BE2C (cell line): Measurements from ENCODE around the gene ZDHHC14.

Experiments
- DNase-seq: peaks from one replicate; pipeline ENCODE4 v3.0.0-alpha.2; 2020
- H3K27me3 ChIP-seq: fragments of 250-450 bp; sonication (Bioruptor Pico); 2 replicates; pipeline ENCODE4 v1.5.1; 2020; ENCODE audit warnings: mild to moderate bottlenecking
- H3K36me3 ChIP-seq: fragments of 250-450 bp; sonication (Bioruptor Pico); 2 replicates; pipeline ENCODE4 v1.5.1; 2020; ENCODE audit warnings: mild to moderate bottlenecking
- H3K4me1 ChIP-seq: fragments of 250-450 bp; sonication (Bioruptor Pico); 2 replicates; pipeline ENCODE4 v1.5.1; 2020
- H3K4me3 ChIP-seq: 2 replicates; pipeline ENCODE4 v1.5.1; 2011; ENCODE audit warnings: low read depth, low read length
- H3K9me3 ChIP-seq: fragments of 250-450 bp; sonication (Bioruptor Pico); 2 replicates; pipeline ENCODE4 v1.5.1; 2020
- CTCF ChIP-seq: IDR thresholded peaks from 2 replicates; pipeline ENCODE4 v1.5.1; 2012; ENCODE audit warnings: mild to moderate bottlenecking, low read depth, low read length

The ZDHHC14 gene

DNA sequence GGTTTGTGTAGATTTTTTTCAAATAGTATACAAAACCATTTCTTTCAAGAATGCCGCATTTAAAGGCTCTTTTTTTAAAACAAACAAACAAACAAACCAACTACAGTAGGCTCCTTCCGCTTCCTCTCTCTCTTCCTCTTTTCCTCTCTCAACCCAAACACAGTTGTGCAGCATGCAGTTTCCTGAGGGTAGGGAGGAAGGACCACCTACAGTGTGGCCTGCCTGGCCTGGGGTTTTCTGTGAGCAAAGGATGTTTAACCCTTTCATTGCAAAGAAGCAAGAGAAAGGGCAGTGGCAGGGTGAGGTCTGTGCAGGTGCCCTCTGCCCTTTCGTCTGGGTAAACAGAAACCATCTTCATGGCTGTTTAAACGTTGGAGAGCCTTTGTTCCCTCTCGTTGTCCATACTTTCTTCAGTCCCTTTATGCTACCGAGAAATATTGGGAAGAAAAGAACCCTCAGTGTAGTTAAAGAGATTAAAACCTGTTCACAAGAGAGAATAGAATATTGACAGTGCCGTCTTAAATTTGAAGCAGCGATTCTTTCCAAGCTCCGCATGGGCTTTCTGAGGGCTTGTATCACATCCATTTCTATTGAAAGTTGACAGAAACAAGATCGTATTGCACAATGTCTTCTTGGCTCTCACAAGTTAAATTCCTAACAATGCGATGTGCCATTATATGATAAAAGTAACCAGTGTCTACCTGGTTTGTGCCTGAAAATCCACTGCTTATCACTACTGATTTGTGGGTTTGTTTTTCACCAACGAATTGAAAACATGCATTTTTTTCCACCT is 226.5 kb downstream of the ZDHHC14 start:
- no peak for TF ChIP-seq CTCF
- no peaks in the 10 kb centered on the region for H3K9me3 ChIP-seq
- H3K36me3 ChIP-seq, result no peaks in the 10 kb centered on the region
- H3K4me1 ChIP-seq, result no peaks in the 10 kb centered on the region
- no peak overlapping the region for H3K4me3 ChIP-seq
- DNase-seq, result no peak
- H3K27me3 ChIP-seq, result no peaks in the 10 kb centered on the region

DNA sequence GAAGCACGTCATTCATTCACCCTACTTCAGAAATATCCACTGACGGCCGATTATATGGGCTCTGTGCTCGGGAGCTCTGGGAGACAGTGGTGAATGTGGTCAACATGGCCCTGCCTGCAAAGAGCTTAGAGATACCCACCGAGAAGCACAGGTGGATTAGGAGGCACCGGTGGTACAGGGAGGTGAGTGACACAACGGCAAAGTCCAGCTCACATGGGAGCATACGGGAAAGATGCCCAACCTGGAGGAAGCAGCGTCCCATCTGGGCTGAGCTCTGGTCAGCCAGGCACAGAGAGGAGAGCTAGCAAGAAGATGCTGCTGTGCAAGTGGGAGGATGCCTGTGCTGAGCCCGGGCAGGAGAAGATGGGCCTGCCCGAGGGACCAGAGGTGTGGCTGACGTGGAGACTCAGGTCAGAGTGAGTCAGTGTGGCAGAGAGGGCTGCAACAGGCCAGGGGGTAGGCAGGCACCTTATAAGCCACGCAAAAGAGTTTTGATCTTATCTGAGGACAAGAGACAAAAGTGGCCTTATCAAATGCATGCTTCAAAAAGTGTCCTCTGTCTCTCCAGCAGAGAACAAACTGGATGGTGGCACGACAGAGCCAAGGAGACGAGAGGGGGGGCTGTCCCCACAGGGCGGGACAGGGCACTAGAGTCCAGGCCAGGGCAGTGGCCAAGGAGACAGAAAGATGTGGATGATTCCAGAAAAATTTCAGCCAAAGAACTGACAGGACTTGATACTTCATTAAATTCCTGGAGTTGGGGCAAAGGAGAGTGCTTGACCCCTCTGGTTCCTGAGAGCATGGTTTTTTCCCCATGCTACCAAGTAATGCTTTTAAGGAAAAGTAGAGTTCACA is 227.5 kb downstream of the ZDHHC14 start:
- no peaks in the 10 kb centered on the region for H3K4me1 ChIP-seq
- no peak overlapping the region for H3K4me3 ChIP-seq
- H3K27me3 ChIP-seq, result no peaks in the 10 kb centered on the region
- no peaks in the 10 kb centered on the region for H3K36me3 ChIP-seq
- no peak for DNase-seq
- no peaks in the 10 kb centered on the region for H3K9me3 ChIP-seq
- no peak for TF ChIP-seq CTCF

GRCh38 chr6:157609117-157609516 is 228.1 kb downstream of the ZDHHC14 start:
- Histone ChIP-seq H3K4me1 (no peaks in the 10 kb centered on the region), H3K36me3 (no peaks in the 10 kb centered on the region), H3K27me3 (no peaks in the 10 kb centered on the region), H3K9me3 (no peaks in the 10 kb centered on the region), H3K4me3 (no peak overlapping the region)
- no peak for DNase-seq
- no peak for TF ChIP-seq CTCF

DNA sequence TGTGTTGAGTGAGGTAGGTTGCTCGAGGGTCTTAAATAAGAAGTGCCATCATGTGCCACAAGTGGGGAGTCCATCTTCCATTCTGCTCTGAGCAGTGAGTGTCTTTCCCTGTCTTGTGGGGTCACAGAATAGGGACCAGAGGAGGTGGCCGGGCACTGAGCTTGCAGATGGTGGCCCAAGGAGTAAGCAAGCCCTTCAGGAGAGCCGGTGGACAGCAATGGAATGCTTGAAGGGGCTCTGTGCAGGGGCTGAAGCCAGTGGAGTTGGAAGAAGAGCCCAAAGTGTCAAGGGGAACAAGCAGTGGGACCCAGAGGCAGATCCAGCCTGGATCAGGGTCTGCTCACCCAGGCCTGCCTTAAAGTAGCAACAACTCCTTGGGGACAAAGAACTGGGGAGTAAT is 228.6 kb downstream of the ZDHHC14 start:
- no peaks in the 10 kb centered on the region for H3K27me3 ChIP-seq
- no peaks in the 10 kb centered on the region for H3K9me3 ChIP-seq
- no peaks in the 10 kb centered on the region for H3K36me3 ChIP-seq
- no peak overlapping the region for H3K4me3 ChIP-seq
- DNase-seq, result no peak
- no peak for TF ChIP-seq CTCF
- no peaks in the 10 kb centered on the region for H3K4me1 ChIP-seq

- no peak overlapping the region for H3K4me3 ChIP-seq
- H3K9me3 ChIP-seq, result no peaks in the 10 kb centered on the region
- H3K4me1 ChIP-seq, result no peaks in the 10 kb centered on the region
- no peak for DNase-seq
- no peaks in the 10 kb centered on the region for H3K27me3 ChIP-seq
- no peaks in the 10 kb centered on the region for H3K36me3 ChIP-seq
- no peak for TF ChIP-seq CTCF
Observed at GRCh38 chr6:157610451-157610999, 229.5 kb downstream of the ZDHHC14 start.
